ENCODE results near the gene P3H4.
A peak's percentile ranks its signal among the peaks of the same experiment; 100 is the strongest.

Gene P3H4

GRCh38 chr17:41812381-41813151 is 817 bp upstream of the P3H4 start, which contains the start of gene FKBP10:
TSS of gene FKBP10 (plus strand) at chr17:41813004. CDS start at chr17:41813035, 31 bp downstream.
- Histone ChIP-seq H3K4me3 (replicated peaks; ENCODE audit: insufficient read depth, low read length) (peak within 1 kb of the TSS; percentile 58), H3K27ac (replicated peaks) (no peak within 1 kb of the TSS), H3K27me3 (ENCODE audit: insufficient read depth, poor library complexity, severe bottlenecking) (peaks cover 20% of the 10 kb centered on the region)
- peak in 1 of 2 experiments; percentile 3 for DNase-seq (ENCODE audit: low read depth in 1 of 2, low spot score in 1 of 2)
- TF ChIP-seq GABPA (IDR thresholded peaks at IDR 0.05; ENCODE audit: low read depth) (no peak), SPI1 (IDR thresholded peaks at IDR 0.05; ENCODE audit: borderline replicate concordance, low read depth) (no peak), POLR2AphosphoS5 (IDR thresholded peaks at IDR 0.05; ENCODE audit: low read depth) (no peak), REST (IDR thresholded peaks at IDR 0.05; ENCODE audit: insufficient replicate concordance, low read depth) (no peak), CTCF (IDR thresholded peaks at IDR 0.05; ENCODE audit: insufficient read depth, low read length) (no peak)

GRCh38 chr17:41810659-41811548 is 845 bp downstream of the P3H4 start:
- no peak for DNase-seq (ENCODE audit: low read depth in 1 of 2, low spot score in 1 of 2)
- H3K27me3 ChIP-seq (ENCODE audit: insufficient read depth, poor library complexity, severe bottlenecking) = peaks cover 20% of the 10 kb centered on the region
- TF ChIP-seq POLR2AphosphoS5 (IDR thresholded peaks at IDR 0.05; ENCODE audit: low read depth) (no peak), REST (IDR thresholded peaks at IDR 0.05; ENCODE audit: insufficient replicate concordance, low read depth) (no peak), SPI1 (IDR thresholded peaks at IDR 0.05; ENCODE audit: borderline replicate concordance, low read depth) (no peak), GABPA (IDR thresholded peaks at IDR 0.05; ENCODE audit: low read depth) (no peak), CTCF (IDR thresholded peaks at IDR 0.05; ENCODE audit: insufficient read depth, low read length) (no peak)
- peak overlapping the region; percentile 58 for H3K4me3 ChIP-seq (replicated peaks; ENCODE audit: insufficient read depth, low read length)
- no peak overlapping the region for H3K27ac ChIP-seq (replicated peaks)

- Histone ChIP-seq H3K27ac (replicated peaks) (no peak overlapping the region), H3K4me3 (replicated peaks; ENCODE audit: insufficient read depth, low read length) (no peak overlapping the region), H3K27me3 (ENCODE audit: insufficient read depth, poor library complexity, severe bottlenecking) (peaks cover 12% of the 10 kb centered on the region)
- no peak for DNase-seq (ENCODE audit: low read depth in 1 of 2, low spot score in 1 of 2)
- no peak for TF ChIP-seq REST (IDR thresholded peaks at IDR 0.05; ENCODE audit: insufficient replicate concordance, low read depth)
- no peak for TF ChIP-seq GABPA (IDR thresholded peaks at IDR 0.05; ENCODE audit: low read depth)
- no peak for TF ChIP-seq POLR2AphosphoS5 (IDR thresholded peaks at IDR 0.05; ENCODE audit: low read depth)
- TF ChIP-seq CTCF (IDR thresholded peaks at IDR 0.05; ENCODE audit: insufficient read depth, low read length) = no peak
- no peak for TF ChIP-seq SPI1 (IDR thresholded peaks at IDR 0.05; ENCODE audit: borderline replicate concordance, low read depth)
Measured at GRCh38 chr17:41806685-41807445, 4.9 kb downstream of the P3H4 start.

Data from HL-60 (cell line).